DND-41 (cell line): ENCODE results near the gene TUBGCP4.

Source experiments
- EZH2 ChIP-seq: IDR thresholded peaks from 3 replicates; pipeline ENCODE4 v1.6.1; 2012; ENCODE audit warnings: borderline replicate concordance, low read depth, mild to moderate bottlenecking, moderate library complexity, low read length, inconsistent platforms; ENCODE audit not compliant: severe bottlenecking
- TF ChIP-seq, protein P1 (sequence below): IDR thresholded peaks from 2 replicates; pipeline ENCODE4 v1.5.1; 2012; ENCODE audit warnings: borderline replicate concordance, low read length, moderate library complexity, mild to moderate bottlenecking; ENCODE audit not compliant: poor library complexity, severe bottlenecking; ENCODE audit errors: extremely low read depth

DNA sequence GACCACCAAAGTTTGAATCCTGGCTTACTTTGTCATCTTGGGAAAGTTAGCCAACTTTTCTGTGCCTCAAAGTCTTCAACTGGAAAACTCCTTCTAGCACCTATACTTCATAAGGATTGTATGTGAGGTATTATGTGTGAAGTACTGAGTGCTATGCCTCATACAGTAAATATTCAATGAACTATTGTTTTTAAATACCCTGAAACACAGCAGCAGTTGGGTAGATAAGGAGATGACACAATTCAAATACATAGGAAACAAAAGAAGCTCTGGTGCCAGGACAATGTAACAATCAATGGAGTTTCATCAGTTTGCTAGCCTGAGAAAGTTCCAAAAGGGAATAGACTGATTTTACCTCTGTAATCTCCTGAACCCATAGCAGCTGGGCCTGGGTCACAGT is 43.3 kb downstream of the TUBGCP4 start:
- TF ChIP-seq, protein P1, sequence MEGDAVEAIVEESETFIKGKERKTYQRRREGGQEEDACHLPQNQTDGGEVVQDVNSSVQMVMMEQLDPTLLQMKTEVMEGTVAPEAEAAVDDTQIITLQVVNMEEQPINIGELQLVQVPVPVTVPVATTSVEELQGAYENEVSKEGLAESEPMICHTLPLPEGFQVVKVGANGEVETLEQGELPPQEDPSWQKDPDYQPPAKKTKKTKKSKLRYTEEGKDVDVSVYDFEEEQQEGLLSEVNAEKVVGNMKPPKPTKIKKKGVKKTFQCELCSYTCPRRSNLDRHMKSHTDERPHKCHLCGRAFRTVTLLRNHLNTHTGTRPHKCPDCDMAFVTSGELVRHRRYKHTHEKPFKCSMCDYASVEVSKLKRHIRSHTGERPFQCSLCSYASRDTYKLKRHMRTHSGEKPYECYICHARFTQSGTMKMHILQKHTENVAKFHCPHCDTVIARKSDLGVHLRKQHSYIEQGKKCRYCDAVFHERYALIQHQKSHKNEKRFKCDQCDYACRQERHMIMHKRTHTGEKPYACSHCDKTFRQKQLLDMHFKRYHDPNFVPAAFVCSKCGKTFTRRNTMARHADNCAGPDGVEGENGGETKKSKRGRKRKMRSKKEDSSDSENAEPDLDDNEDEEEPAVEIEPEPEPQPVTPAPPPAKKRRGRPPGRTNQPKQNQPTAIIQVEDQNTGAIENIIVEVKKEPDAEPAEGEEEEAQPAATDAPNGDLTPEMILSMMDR = no peak
- TF ChIP-seq EZH2 = no peak
